ENCODE measurements around the gene CFAP61.

Gene CFAP61

GRCh38 chr20:20395087-20395486 is 342.8 kb downstream of the CFAP61 start (continued):
- no peak for TF ChIP-seq ZBTB49 (tag by site-specific recombination; IDR thresholded peaks at IDR 0.05; ENCODE audit: low read depth)
- TF ChIP-seq ZNF707 (tag by site-specific recombination; IDR thresholded peaks at IDR 0.05) = no peak
- TF ChIP-seq HOXA7 (CRISPR knock-in tag; IDR thresholded peaks at IDR 0.05; ENCODE audit: borderline replicate concordance) = no peak
- TF ChIP-seq ZNF623 (tag by site-specific recombination; IDR thresholded peaks at IDR 0.05) = no peak
- no peak for TF ChIP-seq INSM2 (tag by site-specific recombination; IDR thresholded peaks at IDR 0.05)
- TF ChIP-seq ZNF433 (tag by site-specific recombination; IDR thresholded peaks at IDR 0.05; ENCODE audit: low read depth) = no peak

- no peaks in the 10 kb centered on the region for H3K9me3 ChIP-seq (ENCODE audit: control insufficient read depth, insufficient read depth, low read depth, low read length)
- ChIA-PET POLR2A (no interaction called here), CTCF (no interaction called here)
- no peaks in the 10 kb centered on the region for H3K4me1 ChIP-seq (ENCODE audit: control insufficient read depth, insufficient read depth, low read length)
- H3K4me3 ChIP-seq (ENCODE audit: low read depth, low read length) = no peak overlapping the region
- no peak overlapping the region for H3K27ac ChIP-seq (ENCODE audit: extremely low read depth, low read depth, low read length)
- no peaks in the 10 kb centered on the region for H3K36me3 ChIP-seq (ENCODE audit: control insufficient read depth in 2 of 2, insufficient read depth in 1 of 2, low read length in 2 of 2)
- no peak for TF ChIP-seq ELK4 (IDR thresholded peaks at IDR 0.05; ENCODE audit: borderline replicate concordance, low read depth, low read length)
- TF ChIP-seq KLF17 (tag by site-specific recombination; IDR thresholded peaks at IDR 0.05) = no peak
- TF ChIP-seq ZNF768 (tag by site-specific recombination; IDR thresholded peaks at IDR 0.05) = no peak
- no peak for TF ChIP-seq OSR2 (tag by site-specific recombination; IDR thresholded peaks at IDR 0.05)
- no peak for TF ChIP-seq ZNF202 (tag by site-specific recombination; IDR thresholded peaks at IDR 0.05; ENCODE audit: borderline replicate concordance)
- no peak for TF ChIP-seq REST (tag by site-specific recombination; IDR thresholded peaks at IDR 0.05)
- no peak for TF ChIP-seq ZNF211 (tag by site-specific recombination; IDR thresholded peaks at IDR 0.05; ENCODE audit: low read depth)
- no peak for TF ChIP-seq ZNF76 (tag by site-specific recombination; IDR thresholded peaks at IDR 0.05; ENCODE audit: borderline replicate concordance, low read depth)
- no peak for TF ChIP-seq ZSCAN18 (tag by site-specific recombination; IDR thresholded peaks at IDR 0.05)
- no peak for TF ChIP-seq INSM2 (tag by site-specific recombination; IDR thresholded peaks at IDR 0.05)
- TF ChIP-seq PRDM6 (tag by site-specific recombination; IDR thresholded peaks at IDR 0.05) = no peak
- TF ChIP-seq ZNF292 (tag by site-specific recombination; IDR thresholded peaks at IDR 0.05; ENCODE audit: borderline replicate concordance, low read depth) = no peak
- no peak for TF ChIP-seq ZFP69B (tag by site-specific recombination; IDR thresholded peaks at IDR 0.05)
Observed at GRCh38 chr20:20395903-20396568, 343.7 kb downstream of the CFAP61 start.
